ENCODE data around the gene SGMS1. TPM values are rescaled to one million over a fixed set of nuclear protein-coding genes. Genes with fewer than 3 reads are reported as not detected.

Gene SGMS1
- polyA plus RNA-seq, 1 experiment = 21.1 TPM

- TF ChIP-seq CTCF (IDR thresholded peaks at IDR 0.05; ENCODE audit: insufficient read depth, low read depth, low read length) = no peak
- no peaks in the 10 kb centered on the region for H3K27me3 ChIP-seq (ENCODE audit: control insufficient read depth, insufficient read depth, low read length)
- no peak for DNase-seq (ENCODE audit: low read depth)
- no peak overlapping the region for H3K4me3 ChIP-seq (ENCODE audit: low read depth, low read length)
- no peaks in the 10 kb centered on the region for H3K36me3 ChIP-seq (ENCODE audit: control insufficient read depth, insufficient read depth, low read length)
- POLR2A ChIA-PET = no interaction called here
- CTCF ChIA-PET = no interaction called here
These were observed 143.4 kb downstream of the SGMS1 start for GRCh38 chr10:50480054-50481007.

GRCh38 chr10:50477287-50478203 is 146.2 kb downstream of the SGMS1 start:
- ChIA-PET POLR2A (no interaction called here), CTCF (no interaction called here)
- no peaks in the 10 kb centered on the region for H3K27me3 ChIP-seq (ENCODE audit: control insufficient read depth, insufficient read depth, low read length)
- no peak overlapping the region for H3K4me3 ChIP-seq (ENCODE audit: low read depth, low read length)
- no peak for TF ChIP-seq CTCF (IDR thresholded peaks at IDR 0.05; ENCODE audit: insufficient read depth, low read depth, low read length)
- H3K36me3 ChIP-seq (ENCODE audit: control insufficient read depth, insufficient read depth, low read length) = no peaks in the 10 kb centered on the region
- DNase-seq (ENCODE audit: low read depth) = no peak

GRCh38 chr10:50473756-50474155 is 150.0 kb downstream of the SGMS1 start:
- ChIA-PET CTCF (interaction anchor here (0.6 kb wide), 1 partner anchor 24 kb away, joined by 3 read pairs; no protein-coding TSS in a partner anchor), POLR2A (no interaction called here)
- Histone ChIP-seq H3K27me3 (ENCODE audit: control insufficient read depth, insufficient read depth, low read length) (no peaks in the 10 kb centered on the region), H3K36me3 (ENCODE audit: control insufficient read depth, insufficient read depth, low read length) (no peaks in the 10 kb centered on the region), H3K4me3 (ENCODE audit: low read depth, low read length) (no peak overlapping the region)
- no peak for TF ChIP-seq CTCF (IDR thresholded peaks at IDR 0.05; ENCODE audit: insufficient read depth, low read depth, low read length)
- DNase-seq (ENCODE audit: low read depth) = no peak

GRCh38 chr10:50472914-50473313 is 150.8 kb downstream of the SGMS1 start:
- POLR2A ChIA-PET = no interaction called here
- TF ChIP-seq CTCF (IDR thresholded peaks at IDR 0.05; ENCODE audit: insufficient read depth, low read depth, low read length) = no peak
- CTCF ChIA-PET = no interaction called here
- H3K27me3 ChIP-seq (ENCODE audit: control insufficient read depth, insufficient read depth, low read length) = no peaks in the 10 kb centered on the region
- no peak for DNase-seq (ENCODE audit: low read depth)
- H3K36me3 ChIP-seq (ENCODE audit: control insufficient read depth, insufficient read depth, low read length) = no peaks in the 10 kb centered on the region
- H3K4me3 ChIP-seq (ENCODE audit: low read depth, low read length) = no peak overlapping the region

- H3K27me3 ChIP-seq (ENCODE audit: control insufficient read depth, insufficient read depth, low read length) = no peaks in the 10 kb centered on the region
- POLR2A ChIA-PET = no interaction called here
- no peak for DNase-seq (ENCODE audit: low read depth)
- no peak overlapping the region for H3K4me3 ChIP-seq (ENCODE audit: low read depth, low read length)
- no peak for TF ChIP-seq CTCF (IDR thresholded peaks at IDR 0.05; ENCODE audit: insufficient read depth, low read depth, low read length)
- CTCF ChIA-PET = interaction anchor here (0.6 kb wide), 1 partner anchor 153 kb away, joined by 4 read pairs; no protein-coding TSS in a partner anchor
- H3K36me3 ChIP-seq (ENCODE audit: control insufficient read depth, insufficient read depth, low read length) = no peaks in the 10 kb centered on the region
These were observed 152.2 kb downstream of the SGMS1 start for GRCh38 chr10:50471583-50471975.
